ENCODE data around the gene HSPA9.
A peak's percentile ranks its signal among the peaks of the same experiment; 100 is the strongest.

Gene HSPA9

DNA sequence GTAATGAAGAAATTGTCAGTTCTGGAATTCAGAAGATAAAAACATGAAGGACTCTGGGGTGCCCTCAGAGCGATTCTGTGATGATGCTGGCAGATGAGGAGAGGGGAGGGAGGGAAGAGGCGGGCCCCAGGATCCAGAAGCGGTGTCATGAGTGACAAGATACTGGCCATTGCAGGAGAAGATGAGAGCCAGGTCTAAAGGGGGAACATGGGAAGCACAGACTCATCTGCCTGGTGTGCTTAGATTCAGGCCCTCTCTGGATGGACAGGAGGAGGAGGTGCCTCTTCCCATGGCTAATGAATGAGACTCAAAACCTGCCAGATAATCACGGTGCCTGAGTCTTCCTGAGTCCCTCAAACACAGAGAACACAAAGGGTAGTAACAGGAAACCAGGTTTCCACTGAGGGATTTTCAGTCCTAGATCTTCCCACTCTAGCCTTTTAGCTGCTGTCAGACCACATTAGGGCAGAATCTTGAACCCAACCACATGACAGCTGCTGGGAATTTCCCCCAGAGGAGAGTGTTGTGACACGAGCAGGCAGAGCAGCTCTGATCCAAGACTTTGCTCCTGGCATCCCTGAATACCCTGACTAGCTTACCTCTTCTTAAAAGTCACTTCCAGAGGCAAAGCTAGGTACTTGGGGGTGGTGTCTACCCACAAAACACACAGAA, 28.2 kb upstream of the HSPA9 start:
- H2AFZ ChIP-seq (ENCODE audit: low read depth, low read length) = peak overlapping the region; percentile 7
- H3K36me3 ChIP-seq (ENCODE audit: insufficient read depth, low read length) = no peaks in the 10 kb centered on the region
- no peak overlapping the region for H3K4me3 ChIP-seq (ENCODE audit: low read length)
- H3K9me3 ChIP-seq (ENCODE audit: low read length) = no peaks in the 10 kb centered on the region
- H3K4me1 ChIP-seq (ENCODE audit: insufficient read depth, low read length) = peaks cover 40% of the 10 kb centered on the region
- no peaks in the 10 kb centered on the region for H3K27me3 ChIP-seq (ENCODE audit: insufficient read depth, low read length)

DNA sequence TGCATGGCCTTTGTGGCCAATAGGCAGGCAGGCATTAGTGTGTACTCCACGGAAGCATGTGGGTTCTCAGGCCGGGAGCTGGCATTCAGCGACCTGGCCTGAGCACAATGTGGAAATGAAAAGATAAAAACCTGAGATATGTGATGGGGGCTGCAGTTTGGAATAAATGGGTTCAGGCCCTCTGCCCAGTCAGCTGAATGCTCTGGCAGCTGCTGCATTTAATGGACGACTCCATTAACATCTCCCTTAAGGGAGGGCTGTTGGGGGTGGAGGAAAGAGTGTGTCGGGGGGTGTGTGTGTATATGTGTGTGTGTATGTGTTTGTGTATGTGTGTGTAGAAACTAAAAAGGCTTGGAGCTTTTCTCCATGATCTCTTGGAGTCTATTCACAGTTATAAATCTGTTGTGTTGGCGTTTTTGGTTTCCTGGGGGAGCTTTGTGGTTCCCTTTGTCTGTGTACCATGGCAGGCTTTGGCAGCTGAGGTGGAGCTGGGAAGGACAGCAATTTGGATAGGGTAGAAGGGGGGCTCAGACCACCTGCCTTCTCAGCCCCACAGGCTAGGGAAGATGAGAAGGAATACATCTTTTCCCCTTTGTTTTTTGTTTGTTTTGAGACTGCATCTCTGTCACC, 27.3 kb upstream of the HSPA9 start:
- Histone ChIP-seq H3K27me3 (ENCODE audit: insufficient read depth, low read length) (no peaks in the 10 kb centered on the region), H3K36me3 (ENCODE audit: insufficient read depth, low read length) (no peaks in the 10 kb centered on the region)

DNA sequence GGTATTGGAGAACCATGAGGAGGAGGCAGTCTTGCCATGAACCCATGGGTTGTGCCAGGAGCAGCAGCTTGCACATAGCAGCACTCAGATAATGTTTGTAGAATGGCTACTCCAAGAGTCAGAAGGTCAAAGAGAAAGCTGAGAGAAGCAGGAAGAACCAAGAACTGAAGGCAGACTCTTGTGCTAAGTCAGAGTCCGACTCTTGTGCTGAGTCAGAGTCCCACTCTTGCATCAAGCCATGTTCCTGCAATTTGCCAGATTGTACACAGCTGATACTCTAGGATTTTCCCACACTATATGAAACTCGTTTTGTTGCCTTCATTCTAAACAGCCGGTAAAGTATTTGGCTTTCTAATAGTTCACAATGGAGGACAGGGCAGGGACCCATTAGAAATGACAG, 26.2 kb upstream of the HSPA9 start:
- no peaks in the 10 kb centered on the region for H3K36me3 ChIP-seq (ENCODE audit: insufficient read depth, low read length)
- no peak overlapping the region for H2AFZ ChIP-seq (ENCODE audit: low read depth, low read length)
- H3K4me1 ChIP-seq (ENCODE audit: insufficient read depth, low read length) = peaks cover 37% of the 10 kb centered on the region
- no peaks in the 10 kb centered on the region for H3K9me3 ChIP-seq (ENCODE audit: low read length)
- no peak overlapping the region for H3K4me3 ChIP-seq (ENCODE audit: low read length)
- no peaks in the 10 kb centered on the region for H3K27me3 ChIP-seq (ENCODE audit: insufficient read depth, low read length)

More for the DNA sequence above, 27.3 kb upstream of the HSPA9 start:
- Histone ChIP-seq H3K4me1 (ENCODE audit: insufficient read depth, low read length) (peaks cover 40% of the 10 kb centered on the region), H3K4me3 (ENCODE audit: low read length) (no peak overlapping the region), H3K9me3 (ENCODE audit: low read length) (no peaks in the 10 kb centered on the region), H2AFZ (ENCODE audit: low read depth, low read length) (no peak overlapping the region)

DNA sequence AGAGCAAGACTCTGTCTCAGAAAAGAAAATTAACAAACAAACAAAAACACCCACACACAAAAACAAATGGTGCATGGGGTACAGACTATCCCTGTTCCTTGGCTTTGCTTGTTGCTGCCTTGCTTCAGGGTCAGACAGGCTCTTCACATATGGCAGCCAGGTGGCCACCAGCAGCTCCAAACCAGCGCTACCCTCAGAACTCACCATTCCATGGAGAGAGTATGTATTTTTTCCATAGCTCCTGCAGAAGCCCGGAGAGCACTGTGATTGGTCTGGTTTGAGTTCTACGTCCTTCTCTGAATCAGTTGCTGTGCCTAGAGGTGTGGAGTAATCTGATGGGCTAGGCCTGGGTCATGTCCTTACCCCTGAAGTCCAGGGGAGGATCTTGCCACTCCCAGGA, 25.2 kb upstream of the HSPA9 start:
- Histone ChIP-seq H3K27me3 (ENCODE audit: insufficient read depth, low read length) (no peaks in the 10 kb centered on the region), H2AFZ (ENCODE audit: low read depth, low read length) (no peak overlapping the region), H3K4me1 (ENCODE audit: insufficient read depth, low read length) (peaks cover 34% of the 10 kb centered on the region), H3K36me3 (ENCODE audit: insufficient read depth, low read length) (no peaks in the 10 kb centered on the region), H3K4me3 (ENCODE audit: low read length) (no peak overlapping the region), H3K9me3 (ENCODE audit: low read length) (no peaks in the 10 kb centered on the region)

DNA sequence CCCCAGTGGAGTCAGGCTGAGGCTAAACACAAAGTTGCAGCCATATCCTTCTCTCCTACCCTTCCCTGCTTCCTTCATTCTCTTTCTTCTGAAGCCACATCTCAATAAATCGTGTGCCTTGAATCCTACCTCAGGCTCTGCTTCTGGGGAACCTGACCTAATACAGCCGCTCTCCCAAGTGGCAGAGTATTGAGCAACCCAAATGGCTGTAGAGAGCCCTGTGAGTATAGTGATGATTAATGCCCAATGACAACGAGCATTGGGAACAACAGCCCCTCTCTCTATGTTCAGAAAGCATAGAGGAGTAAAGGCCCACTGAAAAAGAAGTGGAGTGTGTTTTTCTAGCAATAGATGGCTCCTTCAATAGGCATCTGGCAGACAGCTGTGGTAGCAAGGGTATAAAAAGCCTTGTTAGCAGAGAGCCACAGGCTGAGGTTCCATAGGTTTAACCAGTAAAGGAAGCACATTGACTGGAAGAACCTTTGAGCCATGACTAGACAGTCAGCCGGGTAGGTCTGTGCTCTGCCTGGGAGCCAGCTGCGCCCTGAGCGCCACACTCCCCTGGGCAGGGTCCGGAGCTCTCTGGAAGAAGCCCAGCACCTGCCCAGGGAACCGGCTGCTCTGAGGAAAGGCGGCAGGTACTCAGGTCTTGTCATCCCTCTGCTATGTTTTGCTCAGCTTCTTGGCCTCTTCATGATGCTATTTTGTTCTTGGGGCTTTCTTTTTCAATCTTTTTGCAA, 22.6 kb upstream of the HSPA9 start:
- H2AFZ ChIP-seq (ENCODE audit: low read depth, low read length) = no peak overlapping the region
- H3K4me3 ChIP-seq (ENCODE audit: low read length) = no peak overlapping the region
- peaks cover 20% of the 10 kb centered on the region for H3K4me1 ChIP-seq (ENCODE audit: insufficient read depth, low read length)
- no peaks in the 10 kb centered on the region for H3K9me3 ChIP-seq (ENCODE audit: low read length)
- H3K36me3 ChIP-seq (ENCODE audit: insufficient read depth, low read length) = no peaks in the 10 kb centered on the region
- no peaks in the 10 kb centered on the region for H3K27me3 ChIP-seq (ENCODE audit: insufficient read depth, low read length)

DNA sequence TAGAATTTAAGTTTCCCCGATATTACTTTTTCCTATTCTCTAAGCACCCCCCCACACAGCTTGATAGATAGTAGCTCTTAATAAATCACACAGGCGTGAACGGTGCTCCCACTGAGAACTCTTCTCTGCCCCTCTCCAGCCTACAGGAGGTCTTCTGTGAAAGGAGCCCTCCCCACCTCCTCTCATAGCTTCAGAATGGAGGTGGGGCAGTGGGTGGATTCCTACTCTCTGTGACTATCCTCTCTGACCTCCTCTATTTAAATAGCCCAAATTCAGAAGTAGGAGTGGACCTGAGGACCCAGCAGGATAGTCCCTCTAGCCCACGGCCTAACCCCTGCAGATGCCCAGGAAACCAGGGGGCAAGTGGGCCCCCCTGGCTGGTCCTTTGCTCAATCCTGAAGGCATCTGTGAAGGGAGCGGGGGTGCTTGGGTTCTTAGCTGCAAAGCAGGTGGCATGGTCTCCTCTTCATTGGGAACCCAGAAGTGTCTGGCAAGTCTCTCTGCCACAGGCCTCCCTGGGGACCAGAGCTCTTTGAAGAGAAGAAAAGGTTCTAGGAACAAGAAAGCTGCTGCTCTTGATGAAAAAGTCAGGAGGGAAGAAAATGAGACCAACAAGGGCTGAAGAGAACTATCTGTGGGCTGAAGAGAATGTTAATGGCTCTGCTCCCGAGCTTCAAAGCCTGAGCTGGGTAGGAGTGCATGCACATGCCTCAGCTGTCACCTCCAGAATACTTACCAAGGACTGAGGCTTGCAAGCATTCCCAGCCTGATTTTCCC, 21.1 kb upstream of the HSPA9 start:
- H3K4me1 ChIP-seq (ENCODE audit: insufficient read depth, low read length) = peaks cover 11% of the 10 kb centered on the region
- H2AFZ ChIP-seq (ENCODE audit: low read depth, low read length) = no peak overlapping the region

DNA sequence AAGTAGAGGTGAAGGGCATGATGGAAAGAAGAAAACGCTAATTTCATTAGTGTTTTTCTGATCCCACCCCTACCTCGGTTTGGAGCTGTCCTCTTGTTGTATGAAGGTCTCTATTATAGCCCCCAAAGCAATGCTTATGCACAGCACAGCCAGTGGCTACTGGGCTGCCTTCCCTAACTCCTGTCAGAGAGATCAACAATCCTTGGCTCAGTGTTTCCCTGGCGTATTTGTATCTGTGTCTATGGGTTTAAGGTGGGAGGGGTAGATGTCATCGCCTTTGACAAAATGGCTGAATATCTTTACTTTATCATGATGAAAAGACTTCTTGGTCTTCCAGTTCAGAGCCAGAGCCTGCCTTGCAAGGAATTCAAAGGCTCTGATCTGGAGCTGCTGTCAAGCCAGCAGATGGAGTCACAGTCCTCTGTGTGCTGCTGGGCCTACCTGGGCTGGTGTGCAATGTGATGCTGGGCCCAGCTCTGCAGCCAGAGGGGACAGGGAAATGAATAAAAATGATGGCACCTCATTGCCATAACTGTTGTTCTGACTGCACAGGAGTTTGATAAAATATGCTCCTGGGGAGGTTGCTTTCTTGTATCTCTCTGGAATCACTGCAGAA, 20.1 kb upstream of the HSPA9 start:
- no peaks in the 10 kb centered on the region for H3K27me3 ChIP-seq (ENCODE audit: insufficient read depth, low read length)
- no peak overlapping the region for H3K4me3 ChIP-seq (ENCODE audit: low read length)
- no peaks in the 10 kb centered on the region for H3K9me3 ChIP-seq (ENCODE audit: low read length)
- no peaks in the 10 kb centered on the region for H3K36me3 ChIP-seq (ENCODE audit: insufficient read depth, low read length)
- peaks cover 11% of the 10 kb centered on the region for H3K4me1 ChIP-seq (ENCODE audit: insufficient read depth, low read length)
- no peak overlapping the region for H2AFZ ChIP-seq (ENCODE audit: low read depth, low read length)

More for the DNA sequence above, 21.1 kb upstream of the HSPA9 start:
- no peaks in the 10 kb centered on the region for H3K27me3 ChIP-seq (ENCODE audit: insufficient read depth, low read length)
- no peak overlapping the region for H3K4me3 ChIP-seq (ENCODE audit: low read length)
- no peaks in the 10 kb centered on the region for H3K36me3 ChIP-seq (ENCODE audit: insufficient read depth, low read length)
- no peaks in the 10 kb centered on the region for H3K9me3 ChIP-seq (ENCODE audit: low read length)

DNA sequence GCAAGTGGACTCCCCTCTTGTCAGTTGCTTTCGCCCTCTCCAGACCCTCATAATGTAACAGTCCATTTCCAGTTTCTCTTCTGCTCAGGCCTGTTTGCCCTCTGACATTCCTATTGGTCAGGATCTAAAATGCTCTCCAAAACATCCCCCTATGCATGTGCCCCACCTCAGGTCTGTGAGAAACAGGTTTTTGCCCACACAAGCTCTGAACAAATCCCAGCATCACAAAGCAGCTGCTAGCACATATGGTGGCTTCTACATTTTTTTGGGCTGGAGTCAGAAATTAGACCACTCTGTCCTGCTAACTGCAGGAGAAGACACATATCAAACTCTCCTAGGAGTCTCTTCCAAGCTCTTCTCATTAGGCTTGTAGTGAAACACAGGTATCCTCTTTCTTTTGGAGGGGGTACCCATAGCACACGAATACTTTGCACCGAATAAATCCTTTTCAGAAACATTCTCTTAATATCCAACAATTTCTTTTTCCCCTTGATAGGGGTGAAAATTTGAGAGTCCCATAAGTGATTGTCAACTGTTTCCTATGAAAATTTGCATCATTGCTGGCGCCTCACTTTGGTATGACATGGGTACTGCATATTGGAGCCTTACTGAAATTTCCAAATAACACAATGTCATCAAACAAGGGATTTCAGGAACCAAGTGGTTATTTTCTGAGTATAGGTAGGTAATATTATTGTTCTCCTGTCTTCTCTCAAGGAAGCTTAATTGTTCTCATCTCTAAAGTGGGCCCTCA, 19.3 kb upstream of the HSPA9 start:
- no peak overlapping the region for H3K4me3 ChIP-seq (ENCODE audit: low read length)
- H3K9me3 ChIP-seq (ENCODE audit: low read length) = no peaks in the 10 kb centered on the region
- peaks cover 11% of the 10 kb centered on the region for H3K4me1 ChIP-seq (ENCODE audit: insufficient read depth, low read length)
- no peak overlapping the region for H2AFZ ChIP-seq (ENCODE audit: low read depth, low read length)
- no peaks in the 10 kb centered on the region for H3K27me3 ChIP-seq (ENCODE audit: insufficient read depth, low read length)
- H3K36me3 ChIP-seq (ENCODE audit: insufficient read depth, low read length) = no peaks in the 10 kb centered on the region

DNA sequence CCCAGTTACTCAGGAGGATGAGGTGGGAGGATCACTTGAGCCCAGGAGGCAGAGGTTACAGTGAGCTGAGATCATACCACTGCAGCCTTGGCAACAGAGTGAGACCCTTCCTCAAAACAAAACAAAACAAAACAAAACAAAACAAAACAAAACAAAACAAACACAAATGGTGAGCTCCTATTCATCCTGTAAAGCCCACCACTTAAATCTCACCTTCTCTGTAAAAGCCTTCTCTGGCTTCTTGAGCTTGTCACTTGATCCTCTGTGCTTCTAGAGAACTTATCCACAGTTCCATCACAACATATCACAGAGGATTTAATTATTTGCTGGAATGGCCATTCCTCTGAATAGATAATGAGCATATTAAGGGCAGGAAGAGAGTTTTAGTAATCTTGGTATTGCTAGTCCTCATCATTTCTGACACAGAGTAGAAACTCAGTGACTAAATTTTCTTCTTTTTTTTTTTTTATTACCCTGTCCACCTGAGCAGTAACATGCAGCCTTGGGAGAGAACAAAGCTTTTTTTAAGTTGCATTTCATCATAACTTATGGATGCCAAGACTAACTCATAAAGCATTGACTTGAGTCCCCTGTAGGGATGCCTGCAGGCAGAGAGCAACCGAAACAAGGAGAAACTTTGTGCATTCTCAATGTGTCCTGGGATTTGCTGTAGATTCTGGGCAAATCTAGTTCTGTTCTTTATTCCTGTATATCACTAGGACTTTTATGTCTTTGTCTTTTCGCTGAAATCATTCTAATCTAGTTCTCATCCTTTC, 13.0 kb upstream of the HSPA9 start:
- Histone ChIP-seq H2AFZ (ENCODE audit: low read depth, low read length) (no peak overlapping the region), H3K4me1 (ENCODE audit: insufficient read depth, low read length) (no peaks in the 10 kb centered on the region), H3K4me3 (ENCODE audit: low read length) (no peak overlapping the region), H3K36me3 (ENCODE audit: insufficient read depth, low read length) (no peaks in the 10 kb centered on the region), H3K9me3 (ENCODE audit: low read length) (no peaks in the 10 kb centered on the region), H3K27me3 (ENCODE audit: insufficient read depth, low read length) (no peaks in the 10 kb centered on the region)

DNA sequence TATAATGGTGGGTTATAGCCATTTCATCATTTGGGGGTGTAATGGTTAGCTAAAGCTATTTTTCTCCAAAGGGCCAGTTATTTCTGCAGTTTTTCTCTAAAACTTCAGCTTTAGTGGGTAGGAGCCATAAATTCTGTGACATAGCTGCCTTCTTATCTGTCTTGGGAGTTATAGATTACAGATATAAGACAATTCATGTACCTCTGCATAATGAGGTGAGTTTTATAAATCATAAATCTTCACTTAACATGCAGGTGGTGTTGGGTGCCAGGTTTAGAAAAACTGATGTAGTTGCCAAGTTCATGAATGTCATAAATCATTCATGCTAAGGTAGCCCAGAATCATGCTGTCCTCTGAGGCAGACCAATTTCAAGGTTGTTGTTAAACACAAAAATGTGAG, 10.0 kb upstream of the HSPA9 start:
- H3K9me3 ChIP-seq (ENCODE audit: low read length) = no peaks in the 10 kb centered on the region
- H3K27me3 ChIP-seq (ENCODE audit: insufficient read depth, low read length) = peaks cover 3% of the 10 kb centered on the region
- no peak overlapping the region for H3K4me3 ChIP-seq (ENCODE audit: low read length)
- no peak overlapping the region for H2AFZ ChIP-seq (ENCODE audit: low read depth, low read length)
- H3K36me3 ChIP-seq (ENCODE audit: insufficient read depth, low read length) = no peaks in the 10 kb centered on the region
- no peaks in the 10 kb centered on the region for H3K4me1 ChIP-seq (ENCODE audit: insufficient read depth, low read length)

DNA sequence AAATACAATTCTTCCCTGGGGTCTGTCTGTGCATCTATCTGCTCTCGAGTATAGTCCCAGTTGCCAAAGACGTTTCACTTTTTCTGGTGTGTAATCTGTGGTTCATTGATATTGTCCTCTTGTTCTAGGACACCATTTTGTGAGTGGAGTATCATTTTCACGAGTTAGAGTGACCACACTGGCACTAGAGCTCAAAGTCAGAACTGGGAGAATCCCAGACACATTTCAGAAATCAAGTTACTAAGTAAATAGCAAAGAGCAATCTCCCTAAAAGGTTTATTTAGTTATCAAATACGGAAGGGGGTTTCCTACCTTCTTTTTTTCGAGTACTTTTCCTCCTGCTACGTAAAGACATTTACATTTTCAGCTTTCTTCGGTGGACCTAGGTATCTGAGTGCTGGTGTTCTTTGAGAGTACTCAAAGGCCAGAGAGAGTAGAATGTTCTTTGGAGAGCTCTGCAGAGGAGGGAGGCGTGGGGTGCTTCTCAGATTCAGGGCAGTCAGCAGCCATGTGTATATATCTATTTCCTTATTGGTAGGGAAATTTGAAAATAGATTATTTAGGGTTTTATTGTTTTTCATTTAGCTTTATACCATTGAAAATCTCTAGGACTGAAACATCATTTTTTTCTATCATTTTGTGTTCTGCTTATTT, 8.9 kb upstream of the HSPA9 start:
- no peak overlapping the region for H2AFZ ChIP-seq (ENCODE audit: low read depth, low read length)

More for the DNA sequence above, 8.9 kb upstream of the HSPA9 start:
- no peak overlapping the region for H3K4me3 ChIP-seq (ENCODE audit: low read length)
- peaks cover 3% of the 10 kb centered on the region for H3K27me3 ChIP-seq (ENCODE audit: insufficient read depth, low read length)
- no peaks in the 10 kb centered on the region for H3K9me3 ChIP-seq (ENCODE audit: low read length)
- H3K4me1 ChIP-seq (ENCODE audit: insufficient read depth, low read length) = no peaks in the 10 kb centered on the region
- H3K36me3 ChIP-seq (ENCODE audit: insufficient read depth, low read length) = no peaks in the 10 kb centered on the region
